Fibroblast of lung (primary cell): Measurements from ENCODE around the gene ACBD6.

Experiments
- EZH2 ChIP-seq: IDR thresholded peaks from 2 replicates; pipeline ENCODE4 v1.5.1; 2012; ENCODE audit warnings: low read length, control low read depth, mild to moderate bottlenecking; ENCODE audit errors: missing control alignments
- TF ChIP-seq, protein P1 (sequence below), 2 donors: IDR thresholded peaks in 1 of 2; conservative IDR thresholded peaks in 1 of 2; 1 replicate in 1 of 2; 2 replicates in 1 of 2; pipeline ENCODE4 v1.5.1; 2011 to 2012; ENCODE audit warnings: low read length in 2 of 2, control low read depth in 1 of 2, inconsistent platforms in 1 of 2, low read depth in 1 of 2, mild to moderate bottlenecking in 1 of 2

DNA sequence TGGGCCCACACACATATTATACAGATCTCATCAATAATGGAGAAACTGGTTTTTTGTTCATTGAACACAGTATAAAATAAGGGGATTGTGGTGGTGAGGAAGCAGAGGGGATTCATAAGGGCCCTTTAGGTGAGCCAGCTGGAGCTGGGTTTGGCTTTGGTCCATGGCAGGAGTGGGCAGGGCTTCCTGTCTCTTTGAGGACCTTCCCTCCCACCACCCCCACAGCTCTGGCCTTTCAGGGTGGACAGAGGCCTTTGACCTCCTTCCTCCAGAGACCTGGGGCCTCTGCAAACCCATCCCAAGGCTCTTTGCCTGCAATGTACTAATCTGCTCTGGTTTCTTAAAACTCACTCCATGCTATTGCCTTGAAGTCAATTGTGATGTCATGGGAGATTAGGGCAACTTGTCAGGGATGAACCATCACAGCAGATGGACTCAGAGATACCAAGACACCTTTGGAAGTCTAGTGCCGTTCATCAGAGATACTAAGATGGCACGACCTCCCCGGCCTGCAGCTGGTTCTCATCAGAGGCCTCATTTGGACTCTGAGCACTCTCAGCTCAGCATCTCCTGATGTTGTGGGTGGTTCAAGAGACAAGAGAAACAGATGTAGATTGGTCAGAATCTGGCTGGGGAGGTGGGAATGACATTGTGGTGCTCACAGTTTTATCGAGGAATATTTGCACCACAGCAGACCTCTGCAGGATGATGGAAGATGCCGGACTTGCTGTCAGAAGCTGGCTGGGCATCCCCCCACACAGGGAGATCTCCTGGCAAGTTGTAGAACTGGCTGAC, 234.4 kb downstream of the ACBD6 start:
- no peak for TF ChIP-seq EZH2
- TF ChIP-seq, protein P1, sequence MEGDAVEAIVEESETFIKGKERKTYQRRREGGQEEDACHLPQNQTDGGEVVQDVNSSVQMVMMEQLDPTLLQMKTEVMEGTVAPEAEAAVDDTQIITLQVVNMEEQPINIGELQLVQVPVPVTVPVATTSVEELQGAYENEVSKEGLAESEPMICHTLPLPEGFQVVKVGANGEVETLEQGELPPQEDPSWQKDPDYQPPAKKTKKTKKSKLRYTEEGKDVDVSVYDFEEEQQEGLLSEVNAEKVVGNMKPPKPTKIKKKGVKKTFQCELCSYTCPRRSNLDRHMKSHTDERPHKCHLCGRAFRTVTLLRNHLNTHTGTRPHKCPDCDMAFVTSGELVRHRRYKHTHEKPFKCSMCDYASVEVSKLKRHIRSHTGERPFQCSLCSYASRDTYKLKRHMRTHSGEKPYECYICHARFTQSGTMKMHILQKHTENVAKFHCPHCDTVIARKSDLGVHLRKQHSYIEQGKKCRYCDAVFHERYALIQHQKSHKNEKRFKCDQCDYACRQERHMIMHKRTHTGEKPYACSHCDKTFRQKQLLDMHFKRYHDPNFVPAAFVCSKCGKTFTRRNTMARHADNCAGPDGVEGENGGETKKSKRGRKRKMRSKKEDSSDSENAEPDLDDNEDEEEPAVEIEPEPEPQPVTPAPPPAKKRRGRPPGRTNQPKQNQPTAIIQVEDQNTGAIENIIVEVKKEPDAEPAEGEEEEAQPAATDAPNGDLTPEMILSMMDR (conservative IDR thresholded peaks at IDR 0.05 in 1 of 2, IDR thresholded peaks at IDR 0.05 in 1 of 2; ENCODE audit: low read depth in 1 of 2, low read length in 2 of 2): no peak
